Measurements from ENCODE around the gene TAF6.

Gene TAF6

GRCh38 chr7:100124301-100125230 is 5.4 kb upstream of the TAF6 start:
- no peak for DNase-seq (ENCODE audit: low spot score)
- TF ChIP-seq CTCF (IDR thresholded peaks at IDR 0.05; ENCODE audit: extremely low read depth, missing control alignments): no peak

GRCh38 chr7:100122568-100122967 is 3.4 kb upstream of the TAF6 start:
- TF ChIP-seq CTCF (IDR thresholded peaks at IDR 0.05; ENCODE audit: extremely low read depth, missing control alignments): no peak
- DNase-seq (ENCODE audit: low spot score): no peak

- no peak for TF ChIP-seq CTCF (IDR thresholded peaks at IDR 0.05; ENCODE audit: extremely low read depth, missing control alignments)
- DNase-seq (ENCODE audit: low spot score): no peak
Observed at GRCh38 chr7:100122067-100122466, 2.9 kb upstream of the TAF6 start.

GRCh38 chr7:100120733-100121036 is 1.5 kb upstream of the TAF6 start:
- no peak for DNase-seq (ENCODE audit: low spot score)
- no peak for TF ChIP-seq CTCF (IDR thresholded peaks at IDR 0.05; ENCODE audit: extremely low read depth, missing control alignments)

GRCh38 chr7:100119970-100120732 is 993 bp upstream of the TAF6 start:
- DNase-seq (ENCODE audit: low spot score): no peak
- no peak for TF ChIP-seq CTCF (IDR thresholded peaks at IDR 0.05; ENCODE audit: extremely low read depth, missing control alignments)

- no peak for TF ChIP-seq CTCF (IDR thresholded peaks at IDR 0.05; ENCODE audit: extremely low read depth, missing control alignments)
- no peak for DNase-seq (ENCODE audit: low spot score)
Observed at GRCh38 chr7:100118388-100119071, 628 bp downstream of the TAF6 start.

GRCh38 chr7:100115026-100115425 is 4.1 kb downstream of the TAF6 start:
- DNase-seq (ENCODE audit: low spot score): no peak
- no peak for TF ChIP-seq CTCF (IDR thresholded peaks at IDR 0.05; ENCODE audit: extremely low read depth, missing control alignments)

Data from GM20000 (cell line).